HG02610 (cell line): ENCODE data around the gene ITPKB.

ENCODE experiments used
- ATAC-seq: cut with Tn5 transposase; IDR thresholded peaks from one replicate; pipeline ENCODE4 v1.9.1; 2021; ENCODE audit warnings: mild to moderate bottlenecking, moderate library complexity; ENCODE audit not compliant: unreplicated experiment

The ITPKB gene

GRCh38 chr1:226654046-226654667 lies 84.9 kb downstream of the ITPKB start:
- no peak for ATAC-seq

- ATAC-seq: peak; percentile 53
Measured at GRCh38 chr1:226653311-226653921, 85.7 kb downstream of the ITPKB start.

GRCh38 chr1:226652613-226653012 lies 86.5 kb downstream of the ITPKB start:
- no peak for ATAC-seq

GRCh38 chr1:226651732-226652105 lies 87.4 kb downstream of the ITPKB start:
- no peak for ATAC-seq

GRCh38 chr1:226651041-226651731 lies 87.9 kb downstream of the ITPKB start:
- ATAC-seq: no peak

GRCh38 chr1:226650236-226650841 lies 88.7 kb downstream of the ITPKB start:
- ATAC-seq: no peak

GRCh38 chr1:226649780-226650179 lies 89.3 kb downstream of the ITPKB start:
- ATAC-seq: no peak

GRCh38 chr1:226649244-226649643 lies 89.8 kb downstream of the ITPKB start:
- ATAC-seq: no peak

GRCh38 chr1:226648421-226648820 lies 90.7 kb downstream of the ITPKB start:
- no peak for ATAC-seq

GRCh38 chr1:226647719-226648118 lies 91.4 kb downstream of the ITPKB start:
- ATAC-seq: no peak

GRCh38 chr1:226646870-226647449 lies 92.1 kb downstream of the ITPKB start:
- ATAC-seq: no peak

GRCh38 chr1:226646026-226646869 lies 92.8 kb downstream of the ITPKB start:
- no peak for ATAC-seq

- ATAC-seq: no peak
Measured at GRCh38 chr1:226645279-226645976, 93.7 kb downstream of the ITPKB start.

GRCh38 chr1:226644541-226645176 lies 94.4 kb downstream of the ITPKB start:
- ATAC-seq: no peak

GRCh38 chr1:226643611-226644540 lies 95.2 kb downstream of the ITPKB start:
- no peak for ATAC-seq

GRCh38 chr1:226643177-226643576 lies 95.9 kb downstream of the ITPKB start:
- no peak for ATAC-seq

GRCh38 chr1:226642421-226642820 lies 96.7 kb downstream of the ITPKB start:
- ATAC-seq: no peak

- ATAC-seq: no peak
Measured at GRCh38 chr1:226641671-226642231, 97.3 kb downstream of the ITPKB start.
